ENCODE measurements around the gene B3GNT8.
"Not testable (repeated sequence)": the region's sequence is repeated elsewhere in the genome, so short reads cannot be mapped to it uniquely, and the experiment has no call there.

B3GNT8 gene

GRCh38 chr19:41435936-41436673 is 8.9 kb upstream of the B3GNT8 start:
- DNase-seq, result no peak

GRCh38 chr19:41435376-41435775 is 8.2 kb upstream of the B3GNT8 start:
- DNase-seq, result not testable (repeated sequence)

- DNase-seq, result no peak
Observed at GRCh38 chr19:41434450-41434849, 7.3 kb upstream of the B3GNT8 start.

DNA sequence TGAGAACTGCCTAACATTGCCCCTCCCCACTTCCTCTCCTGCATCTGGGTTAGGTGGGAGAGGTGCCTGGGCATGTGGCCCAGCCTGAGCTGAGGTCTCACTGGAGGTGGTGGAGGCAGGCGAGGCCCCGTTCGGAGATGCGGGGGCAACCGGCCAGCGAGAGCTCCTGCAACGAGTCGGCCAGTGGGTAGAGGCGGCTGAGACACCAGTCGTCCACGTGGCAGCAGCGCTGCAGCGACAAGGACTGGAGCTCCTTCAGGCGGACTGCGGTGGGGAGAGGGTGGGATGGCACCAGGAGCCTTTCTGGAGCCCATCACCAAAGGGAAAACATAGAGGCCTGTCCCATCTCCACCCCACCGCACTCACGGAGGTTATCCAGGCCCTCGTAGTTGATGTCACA is 6.0 kb upstream of the B3GNT8 start:
- DNase-seq, result no peak

DNA sequence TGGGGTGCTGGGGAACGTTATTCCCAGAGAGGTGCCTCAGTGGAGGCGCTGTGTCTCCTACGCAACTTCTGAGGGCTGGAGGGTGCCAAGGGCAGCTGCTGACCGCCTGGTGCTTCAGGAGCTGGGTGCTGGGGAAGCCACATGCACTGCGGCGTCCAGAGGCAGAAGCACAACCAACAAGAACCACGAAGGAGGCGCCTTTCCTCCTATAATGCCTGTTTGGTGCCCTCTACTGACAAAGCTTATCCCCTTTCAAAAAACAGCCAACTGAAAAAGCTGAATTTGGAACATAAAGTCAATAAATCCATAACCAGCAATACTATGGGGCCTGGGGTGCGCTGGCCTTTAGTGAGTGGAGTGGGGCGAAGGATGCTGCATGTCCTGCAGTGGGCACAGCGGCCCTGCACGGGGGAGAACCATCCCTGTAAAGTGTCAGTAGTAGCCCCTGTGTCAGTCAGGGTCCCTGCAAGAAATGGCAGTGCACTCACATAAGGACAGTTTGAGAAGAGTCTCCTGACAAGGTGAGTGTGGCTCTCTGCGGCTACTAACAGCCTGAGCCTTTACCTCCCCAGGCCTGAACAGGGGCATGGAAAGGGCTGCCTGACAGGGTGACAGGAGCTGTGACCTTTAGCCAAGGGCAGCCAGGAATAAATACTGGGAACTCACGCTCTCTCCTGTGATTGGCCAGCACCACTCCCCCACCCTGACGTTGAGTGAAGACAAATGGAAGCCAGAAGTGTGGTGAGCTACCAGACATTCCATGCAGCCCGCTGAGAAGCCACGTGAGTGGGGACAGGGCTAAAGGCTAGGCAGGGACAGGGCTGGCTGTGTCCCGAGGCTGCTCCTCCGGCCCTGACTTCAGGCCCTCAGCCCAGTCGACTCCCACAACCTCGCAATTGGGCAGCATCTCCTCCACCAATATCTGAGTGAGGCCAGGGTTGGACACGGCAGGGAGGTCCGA is 4.5 kb upstream of the B3GNT8 start:
- DNase-seq, result no peak

- no peak for DNase-seq
Observed at GRCh38 chr19:41430922-41431321, 3.7 kb upstream of the B3GNT8 start.

DNA sequence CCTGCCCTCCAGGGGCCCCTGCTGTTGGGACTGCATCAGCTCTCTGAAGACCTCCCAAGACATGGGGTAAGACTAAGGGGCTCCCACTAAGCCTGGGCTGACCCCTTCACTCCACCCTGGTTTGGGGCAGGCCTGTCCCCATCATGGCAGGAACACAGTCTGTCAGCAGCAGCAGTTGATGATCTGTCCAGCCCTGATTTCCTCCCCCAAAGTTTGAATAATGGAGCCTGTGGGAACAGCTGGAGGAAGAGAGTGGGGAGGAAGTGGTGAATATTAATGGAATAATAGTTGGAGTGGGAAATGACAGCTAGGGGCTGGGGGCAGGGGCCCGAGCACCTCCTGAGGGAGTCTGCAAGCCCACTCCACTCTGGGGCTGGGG is 1.3 kb upstream of the B3GNT8 start:
- DNase-seq, result no peak

GRCh38 chr19:41427647-41428480 is 690 bp upstream of the B3GNT8 start:
- peak; percentile 32 for DNase-seq

- DNase-seq, result no peak
Observed at GRCh38 chr19:41426116-41426841, 895 bp downstream of the B3GNT8 start.

GRCh38 chr19:41425174-41426115 is 1.7 kb downstream of the B3GNT8 start:
- DNase-seq, result no peak

- no peak for DNase-seq
Observed at GRCh38 chr19:41424335-41425173, 2.6 kb downstream of the B3GNT8 start.

DNA sequence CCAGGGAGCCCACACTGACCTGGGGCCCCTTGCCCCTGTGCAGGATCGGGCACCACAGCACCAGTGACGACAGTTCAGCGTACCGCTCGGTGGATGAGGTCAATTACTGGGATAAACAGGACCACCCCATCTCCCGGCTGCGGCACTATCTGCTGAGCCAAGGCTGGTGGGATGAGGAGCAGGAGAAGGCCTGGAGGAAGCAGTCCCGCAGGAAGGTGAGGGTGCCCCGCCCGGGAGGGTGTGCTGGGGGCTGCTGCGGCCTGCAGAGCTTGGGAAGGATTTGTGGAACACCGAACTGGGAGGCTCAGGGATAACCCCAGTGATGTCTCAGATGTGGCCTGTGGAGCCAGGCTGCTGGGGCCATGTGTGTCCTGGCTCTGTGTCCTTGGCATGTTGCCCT is 4.2 kb downstream of the B3GNT8 start:
- DNase-seq, result no peak

GRCh38 chr19:41422456-41422855 is 4.7 kb downstream of the B3GNT8 start:
- DNase-seq, result no peak

DNA sequence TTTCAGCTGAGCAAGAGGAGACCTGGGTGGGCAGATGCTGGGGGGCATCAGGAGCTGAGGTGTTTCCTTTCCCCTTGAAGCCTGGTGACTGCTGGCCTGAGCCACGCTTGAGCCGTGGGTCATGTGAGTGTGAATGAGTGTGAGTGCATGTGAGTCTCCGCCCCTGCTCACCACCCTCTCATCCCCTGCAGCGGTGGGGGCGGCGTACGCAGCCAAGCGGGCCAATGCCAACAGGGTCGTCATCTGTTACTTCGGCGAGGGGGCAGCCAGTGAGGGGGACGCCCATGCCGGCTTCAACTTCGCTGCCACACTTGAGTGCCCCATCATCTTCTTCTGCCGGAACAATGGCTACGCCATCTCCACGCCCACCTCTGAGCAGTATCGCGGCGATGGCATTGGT is 5.2 kb downstream of the B3GNT8 start:
- no peak for DNase-seq

DNA sequence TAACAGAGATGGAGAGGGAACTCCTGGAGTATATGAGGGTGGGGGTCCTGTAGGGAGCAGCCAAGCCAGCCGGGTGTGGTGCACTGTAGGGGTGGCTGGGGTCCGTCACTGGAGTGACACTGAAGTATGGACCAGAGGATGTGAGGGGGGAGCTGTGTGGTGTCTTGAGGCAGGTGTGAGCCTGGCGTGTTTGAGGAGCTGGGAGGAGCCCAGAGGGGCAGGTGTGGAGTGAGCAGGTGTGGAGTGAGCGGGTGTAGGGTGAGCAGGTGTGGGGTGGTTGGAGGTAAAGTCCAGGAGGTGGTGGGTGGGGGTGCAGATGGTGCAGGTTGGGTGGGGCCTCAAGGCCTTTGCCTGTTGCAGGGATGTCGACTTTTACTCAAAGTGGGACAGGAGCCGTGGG is 5.9 kb downstream of the B3GNT8 start:
- no peak for DNase-seq

DNA sequence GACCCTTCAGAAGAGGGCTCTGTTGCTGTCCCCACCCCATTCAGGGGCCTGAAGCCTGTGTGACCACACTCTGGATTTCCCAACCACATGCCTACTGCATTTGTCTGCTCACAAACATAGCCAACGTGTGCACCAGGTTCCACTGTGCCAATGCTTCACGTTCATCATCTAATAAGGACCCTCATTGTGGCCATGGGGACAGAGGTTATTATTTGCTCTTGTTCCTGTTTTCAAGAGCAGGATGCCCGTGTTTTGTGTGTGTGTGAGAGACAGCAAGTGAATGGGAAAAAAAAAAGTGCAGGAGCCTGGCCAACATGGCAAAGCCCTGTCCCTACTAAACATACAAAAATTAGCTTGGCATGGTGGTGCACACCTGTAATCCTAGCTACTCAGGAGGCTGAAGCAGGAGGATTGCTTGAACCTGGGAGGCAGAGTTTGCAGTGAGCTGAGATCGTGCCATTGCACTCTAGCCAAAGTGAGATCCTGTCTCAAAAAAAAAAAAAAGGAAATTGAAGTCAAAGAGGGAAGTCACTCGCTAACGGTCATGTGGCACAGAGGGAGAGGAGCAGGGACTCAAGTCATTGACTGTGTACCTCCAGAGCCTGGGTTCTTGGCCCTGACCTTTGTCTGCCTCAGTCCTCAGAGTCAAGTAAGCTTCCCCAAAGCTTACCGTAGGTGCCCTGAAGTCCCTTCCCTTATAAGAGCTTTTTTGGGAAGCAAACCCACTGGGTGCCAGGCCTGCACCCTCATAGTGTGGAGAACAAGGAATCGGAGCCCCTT is 6.9 kb downstream of the B3GNT8 start:
- DNase-seq, result no peak

GRCh38 chr19:41416194-41416674 is 10.9 kb downstream of the B3GNT8 start:
- DNase-seq, result no peak

GRCh38 chr19:41415154-41415571 is 12.0 kb downstream of the B3GNT8 start:
- DNase-seq, result no peak

DNA sequence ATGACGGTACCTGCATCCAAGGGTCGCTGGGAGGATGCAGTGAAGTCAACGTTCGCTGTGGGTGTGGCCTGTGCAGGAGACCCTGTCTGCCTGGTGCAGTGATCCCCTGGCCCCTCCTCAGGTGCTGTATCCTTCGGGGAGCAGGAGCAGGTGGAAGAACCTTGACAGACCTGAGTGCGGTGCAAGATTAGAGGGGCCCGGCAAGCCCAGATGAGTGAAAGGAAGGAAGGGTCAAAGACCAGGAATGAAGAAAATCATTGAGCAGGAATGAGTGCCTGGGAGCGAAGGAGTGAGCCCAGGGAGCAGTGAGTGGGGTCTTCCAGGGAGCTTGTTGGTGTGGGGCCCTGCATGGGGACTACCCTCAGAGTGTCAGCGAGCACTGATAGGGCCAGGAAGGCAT is 12.7 kb downstream of the B3GNT8 start:
- DNase-seq, result no peak
